ENCODE results near the gene MCOLN2.

Gene MCOLN2

GRCh38 chr1:84896279-84896678, 100.6 kb downstream of the MCOLN2 start:
- no peak for DNase-seq (ENCODE audit: low spot score)

DNA sequence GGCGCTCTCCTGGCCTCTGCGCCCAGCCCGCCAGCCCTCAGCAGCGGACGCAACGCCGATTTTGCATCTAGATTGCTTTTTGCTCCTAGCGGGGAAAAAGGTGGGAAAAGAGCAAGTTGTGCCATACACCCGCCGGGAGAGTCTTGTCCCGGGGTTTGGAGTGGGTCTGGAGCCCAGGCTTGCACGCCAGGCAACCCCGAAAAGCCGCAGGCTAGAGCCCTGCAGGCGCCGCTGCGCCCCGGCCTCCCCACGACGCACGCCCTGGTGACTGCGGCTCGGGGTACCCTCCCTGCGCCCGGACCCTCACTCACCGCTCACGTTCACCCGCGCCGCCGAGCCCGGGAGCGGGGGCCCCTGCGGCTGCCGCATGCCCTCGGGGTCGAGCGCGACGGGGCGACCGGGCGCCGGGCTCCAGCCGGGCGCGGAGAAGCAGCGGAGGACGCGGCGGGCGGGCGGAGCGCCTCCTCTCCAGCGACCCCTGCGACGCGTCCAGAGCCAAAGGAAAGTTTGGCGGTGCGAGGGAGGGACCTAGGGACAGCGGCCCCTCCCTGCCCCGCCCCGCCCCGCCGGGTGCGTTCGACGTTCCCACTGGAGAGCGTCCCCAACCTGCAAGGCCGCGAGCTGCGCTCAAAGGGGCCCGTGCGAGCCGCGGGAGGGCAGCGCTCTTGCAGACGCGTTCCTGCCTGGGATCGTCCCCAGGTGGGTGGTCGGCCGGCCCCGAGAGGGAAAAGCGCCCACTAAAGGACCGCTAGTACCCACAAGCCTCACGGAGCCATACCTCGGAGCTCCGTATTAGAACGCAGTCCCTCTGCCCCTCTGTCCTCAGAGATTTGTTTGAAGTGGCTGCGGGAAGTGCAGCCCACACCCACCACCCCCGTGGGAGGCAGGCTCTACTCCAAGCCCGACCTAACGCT, 104.0 kb downstream of the MCOLN2 start, which contains the start of gene LPAR3:
TSS of gene LPAR3 (minus strand) at position 502 of the 914 bp plus-strand sequence. CDS start 27,086 bp downstream, outside the sequence.
- DNase-seq (ENCODE audit: low spot score): peak; percentile 31

GRCh38 chr1:84890566-84890965, 106.3 kb downstream of the MCOLN2 start:
- no peak for DNase-seq (ENCODE audit: low spot score)

DNA sequence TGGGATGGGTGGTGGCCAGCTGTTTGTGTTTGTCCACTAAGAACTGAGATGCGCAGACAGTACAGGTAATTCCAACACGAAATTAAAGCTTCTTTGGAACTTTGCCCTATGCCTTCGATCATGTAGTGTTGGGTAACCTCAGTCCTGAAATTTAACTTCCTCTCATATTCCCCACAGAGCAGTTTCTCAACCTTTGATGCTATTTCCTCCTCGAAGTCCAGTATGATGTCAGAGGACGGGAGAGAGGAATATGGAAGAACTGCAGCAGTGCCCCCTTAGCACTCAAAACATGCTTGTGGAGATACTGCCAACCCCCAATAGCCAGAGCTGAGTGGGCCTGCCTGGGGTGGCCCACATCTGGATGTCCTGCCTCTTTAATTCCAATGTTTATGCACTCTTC, 107.5 kb downstream of the MCOLN2 start:
- DNase-seq (ENCODE audit: low spot score): no peak

- no peak for DNase-seq (ENCODE audit: low spot score)
These were observed 108.2 kb downstream of the MCOLN2 start for GRCh38 chr1:84888753-84889152.

DNA sequence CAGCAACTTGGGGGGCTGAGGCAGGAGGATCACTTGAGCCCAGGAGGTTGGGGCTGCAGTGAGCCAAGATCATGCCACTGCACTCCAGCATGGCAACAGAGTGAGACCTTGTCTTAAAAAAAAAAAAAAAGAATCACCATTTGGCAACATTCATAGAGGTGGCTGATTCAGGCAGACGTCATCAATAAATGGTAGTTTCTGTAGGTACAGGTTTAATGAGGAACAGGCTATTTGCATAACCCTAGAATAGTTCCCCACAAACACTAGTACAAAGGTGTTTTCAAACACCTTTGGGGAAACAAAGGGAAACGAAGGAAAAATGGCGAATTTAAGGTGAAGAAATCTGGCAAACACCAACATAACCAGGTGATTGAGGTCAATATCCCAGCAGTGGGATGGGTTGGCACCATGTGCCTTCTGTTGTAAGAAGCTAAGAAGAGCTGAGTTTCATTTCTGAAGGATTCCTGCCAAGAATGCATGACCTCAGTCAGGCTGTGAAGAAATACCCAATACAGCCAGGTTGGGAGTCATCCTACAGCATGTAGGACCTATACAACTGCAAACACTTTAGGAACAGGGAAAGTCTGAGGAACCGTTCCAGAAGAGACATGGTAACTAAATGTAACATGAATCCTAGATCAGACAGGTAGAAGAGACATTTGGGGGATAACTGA, 109.5 kb downstream of the MCOLN2 start:
- peak; percentile 46 for DNase-seq (ENCODE audit: low spot score)

- no peak for DNase-seq (ENCODE audit: low spot score)
These were observed 111.4 kb downstream of the MCOLN2 start for GRCh38 chr1:84885469-84885868.

DNA sequence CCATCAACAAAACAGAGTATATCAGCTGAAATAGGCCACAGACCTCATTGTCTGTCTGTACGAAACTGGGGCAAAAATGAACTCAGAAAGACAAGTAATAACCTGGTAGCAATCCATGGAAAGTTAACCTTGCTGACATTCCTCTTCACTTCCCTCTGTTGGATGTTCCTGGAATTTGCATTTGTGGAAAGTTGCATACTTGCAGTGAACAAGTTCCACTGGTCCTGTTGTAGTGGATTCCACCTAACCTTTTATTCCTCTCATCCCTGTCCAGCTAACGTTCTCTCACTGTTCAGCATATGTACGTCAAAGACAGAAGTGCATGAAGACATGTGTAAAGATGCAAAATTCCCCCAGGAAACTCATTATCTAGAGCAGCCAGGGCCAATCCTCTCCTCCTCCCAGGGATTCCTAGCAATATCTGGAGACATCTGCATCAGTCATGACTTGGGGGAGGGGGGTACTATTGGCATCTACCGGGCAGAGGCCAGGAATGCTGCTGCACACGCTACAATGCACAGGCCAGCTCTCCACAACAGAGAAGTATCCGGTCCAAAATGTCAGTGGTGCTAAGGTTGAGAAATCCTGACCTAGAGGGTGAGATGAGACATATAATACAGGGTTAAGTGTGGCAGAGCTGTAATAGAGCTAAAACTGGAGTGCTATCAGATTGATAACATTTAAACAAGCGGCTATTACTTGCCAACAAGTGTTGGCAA, 112.1 kb downstream of the MCOLN2 start:
- peak; percentile 13 for DNase-seq (ENCODE audit: low spot score)

- DNase-seq (ENCODE audit: low spot score): peak; percentile 43
These were observed 113.6 kb downstream of the MCOLN2 start for GRCh38 chr1:84883286-84883685.

GRCh38 chr1:84877592-84877991, 119.3 kb downstream of the MCOLN2 start:
- DNase-seq (ENCODE audit: low spot score): no peak

DNA sequence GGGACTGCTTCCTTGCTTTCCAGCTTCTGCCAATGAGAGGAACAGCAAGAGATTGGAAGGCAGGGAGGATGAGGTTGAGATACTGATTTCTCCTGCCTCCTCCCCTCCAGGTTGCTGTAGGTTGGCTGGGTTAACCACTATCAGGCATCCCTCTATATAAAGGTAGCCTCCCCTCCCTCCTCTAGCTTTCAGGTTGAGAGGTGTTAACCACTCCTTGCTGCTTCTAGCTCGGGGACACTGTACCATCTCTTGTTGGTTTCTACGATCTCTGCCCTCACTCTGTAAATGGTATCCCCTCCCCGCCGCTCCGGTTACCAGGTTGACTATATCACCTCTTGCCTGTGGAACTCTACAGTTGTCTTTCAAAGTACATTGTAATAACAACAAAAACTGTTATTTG, 120.6 kb downstream of the MCOLN2 start:
- DNase-seq (ENCODE audit: low spot score): no peak
